ENCODE data around the gene ZFPL1.

ZFPL1 gene

GRCh38 chr11:65132988-65133700, 49.1 kb downstream of the ZFPL1 start:
- peak overlapping the region; percentile 60 for H3K4me3 ChIP-seq (ENCODE audit: low read length)
- no peak for TF ChIP-seq CTCF (IDR thresholded peaks at IDR 0.05; ENCODE audit: insufficient read depth, low read depth, low read length, missing control alignments)
- peak; percentile 78 for DNase-seq (ENCODE audit: low read depth)

GRCh38 chr11:65133724-65134123, 49.7 kb downstream of the ZFPL1 start:
- TF ChIP-seq CTCF (IDR thresholded peaks at IDR 0.05; ENCODE audit: insufficient read depth, low read depth, low read length, missing control alignments), result no peak
- H3K4me3 ChIP-seq (ENCODE audit: low read length), result peak overlapping the region; percentile 60
- no peak for DNase-seq (ENCODE audit: low read depth)

- no peak for TF ChIP-seq CTCF (IDR thresholded peaks at IDR 0.05; ENCODE audit: insufficient read depth, low read depth, low read length, missing control alignments)
- peak; percentile 89 for DNase-seq (ENCODE audit: low read depth)
- peak within 1 kb of the TSS; percentile 60 for H3K4me3 ChIP-seq (ENCODE audit: low read length)
These were observed 50.4 kb downstream of the ZFPL1 start, which contains the start of gene SYVN1 for GRCh38 chr11:65134240-65134951. Gene SYVN1 (minus strand): TSS chr11:65134519. CDS start chr11:65133601, 918 bp downstream.

GRCh38 chr11:65134952-65135632, 51.1 kb downstream of the ZFPL1 start:
- peak; percentile 98 for DNase-seq (ENCODE audit: low read depth)
- peak overlapping the region; percentile 60 for H3K4me3 ChIP-seq (ENCODE audit: low read length)
- TF ChIP-seq CTCF (IDR thresholded peaks at IDR 0.05; ENCODE audit: insufficient read depth, low read depth, low read length, missing control alignments), result no peak

- no peak for DNase-seq (ENCODE audit: low read depth)
- TF ChIP-seq CTCF (IDR thresholded peaks at IDR 0.05; ENCODE audit: insufficient read depth, low read depth, low read length, missing control alignments), result no peak
- peak overlapping the region; percentile 60 for H3K4me3 ChIP-seq (ENCODE audit: low read length)
These were observed 51.7 kb downstream of the ZFPL1 start for GRCh38 chr11:65135633-65136145.

- no peak for DNase-seq (ENCODE audit: low read depth)
- no peak overlapping the region for H3K4me3 ChIP-seq (ENCODE audit: low read length)
- no peak for TF ChIP-seq CTCF (IDR thresholded peaks at IDR 0.05; ENCODE audit: insufficient read depth, low read depth, low read length, missing control alignments)
These were observed 52.6 kb downstream of the ZFPL1 start for GRCh38 chr11:65136515-65137096.
